ENCODE results near the gene RALGPS2. TPM values are rescaled to one million over a fixed set of nuclear protein-coding genes. Genes with fewer than 3 reads are reported as not detected.

The RALGPS2 gene
- total and polyA plus RNA-seq, 12 donors: 1.4 to 12.8 (median 7.4) TPM

DNA sequence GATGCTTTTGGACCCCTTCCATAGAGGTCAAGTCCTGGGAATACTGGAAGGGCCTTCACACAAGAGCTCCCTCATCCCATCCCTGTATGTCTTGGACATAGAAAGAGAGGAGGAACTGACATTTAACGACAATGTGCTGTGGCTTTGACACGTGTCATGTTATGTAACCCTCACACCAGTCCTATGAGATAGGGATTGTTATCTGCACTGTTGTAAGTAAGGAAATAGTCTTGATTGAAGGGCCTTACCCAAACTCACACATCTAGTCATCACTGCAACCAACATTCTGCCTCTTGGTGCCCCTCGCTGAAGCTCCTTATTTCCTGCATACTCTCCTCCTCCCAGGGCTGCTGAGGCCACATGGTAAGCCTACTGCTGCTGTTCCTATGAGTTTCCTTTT, 209.5 kb downstream of the RALGPS2 start:
- H3K9me3 ChIP-seq: no peaks in the 10 kb centered on the region
- peak overlapping the region in 4 of 10 donors; percentile 2 to 84 (median 40) for H3K27ac ChIP-seq
- intact Hi-C loops (cut with DNase I): loop anchor here in 3 of 10 donors (5.0 to 10.0 kb wide), 2 partner anchors 60 to 62 kb away; partner anchors contain the start of gene ANGPTL1 (in 3 of the 3)
- no peak for DNase-seq
- TF ChIP-seq, protein P1, sequence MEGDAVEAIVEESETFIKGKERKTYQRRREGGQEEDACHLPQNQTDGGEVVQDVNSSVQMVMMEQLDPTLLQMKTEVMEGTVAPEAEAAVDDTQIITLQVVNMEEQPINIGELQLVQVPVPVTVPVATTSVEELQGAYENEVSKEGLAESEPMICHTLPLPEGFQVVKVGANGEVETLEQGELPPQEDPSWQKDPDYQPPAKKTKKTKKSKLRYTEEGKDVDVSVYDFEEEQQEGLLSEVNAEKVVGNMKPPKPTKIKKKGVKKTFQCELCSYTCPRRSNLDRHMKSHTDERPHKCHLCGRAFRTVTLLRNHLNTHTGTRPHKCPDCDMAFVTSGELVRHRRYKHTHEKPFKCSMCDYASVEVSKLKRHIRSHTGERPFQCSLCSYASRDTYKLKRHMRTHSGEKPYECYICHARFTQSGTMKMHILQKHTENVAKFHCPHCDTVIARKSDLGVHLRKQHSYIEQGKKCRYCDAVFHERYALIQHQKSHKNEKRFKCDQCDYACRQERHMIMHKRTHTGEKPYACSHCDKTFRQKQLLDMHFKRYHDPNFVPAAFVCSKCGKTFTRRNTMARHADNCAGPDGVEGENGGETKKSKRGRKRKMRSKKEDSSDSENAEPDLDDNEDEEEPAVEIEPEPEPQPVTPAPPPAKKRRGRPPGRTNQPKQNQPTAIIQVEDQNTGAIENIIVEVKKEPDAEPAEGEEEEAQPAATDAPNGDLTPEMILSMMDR (IDR thresholded peaks at IDR 0.05): no peak
- 55 to 64% methylated on average over 3 of the region's 3 CpGs for WGBS, 2 donors
- ATAC-seq: no peak
- H3K27me3 ChIP-seq: no peaks in the 10 kb centered on the region
- no peak overlapping the region for H3K4me3 ChIP-seq
- H3K36me3 ChIP-seq: no peaks in the 10 kb centered on the region
- peaks cover 18 to 64% (median 59%) of the 10 kb centered on the region in 9 donors for H3K4me1 ChIP-seq

DNA sequence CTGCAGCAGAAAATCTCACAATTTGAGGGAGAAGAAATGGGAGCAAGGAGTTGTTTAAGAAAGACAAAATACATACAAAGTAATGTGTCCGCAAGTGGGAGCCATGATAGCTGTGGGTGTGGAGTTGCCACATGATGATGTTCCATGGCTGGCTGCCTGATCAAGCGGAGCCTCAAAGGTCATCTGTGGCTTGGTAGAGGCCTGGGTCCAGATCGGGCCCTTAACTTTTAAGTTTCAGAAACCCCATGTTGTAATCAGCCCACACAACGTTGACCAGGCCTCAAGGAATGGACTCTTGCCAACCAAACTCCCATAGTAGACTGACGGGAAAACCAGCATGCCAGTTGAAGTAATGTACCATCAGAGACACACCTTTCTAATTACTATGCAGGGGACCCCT, 210.6 kb downstream of the RALGPS2 start:
- DNase-seq (no peak), ATAC-seq (no peak)
- H3K9me3 ChIP-seq: no peaks in the 10 kb centered on the region
- intact Hi-C loops (cut with DNase I): loop anchor here in 3 of 10 donors (5.0 to 10.0 kb wide), 3 partner anchors 61 to 68 kb away; partner anchors contain the start of gene ANGPTL1 (in 2 of the 3)
- H3K4me1 ChIP-seq: peaks cover 20 to 74% (median 59%) of the 10 kb centered on the region in 9 donors
- no peaks in the 10 kb centered on the region for H3K27me3 ChIP-seq
- 60 to 68% methylated on average over 5 of the region's 5 CpGs for WGBS, 2 donors
- no peak overlapping the region for H3K4me3 ChIP-seq
- no peak overlapping the region for H3K27ac ChIP-seq
- TF ChIP-seq, protein P1 (IDR thresholded peaks at IDR 0.05): no peak
- no peaks in the 10 kb centered on the region for H3K36me3 ChIP-seq

DNA sequence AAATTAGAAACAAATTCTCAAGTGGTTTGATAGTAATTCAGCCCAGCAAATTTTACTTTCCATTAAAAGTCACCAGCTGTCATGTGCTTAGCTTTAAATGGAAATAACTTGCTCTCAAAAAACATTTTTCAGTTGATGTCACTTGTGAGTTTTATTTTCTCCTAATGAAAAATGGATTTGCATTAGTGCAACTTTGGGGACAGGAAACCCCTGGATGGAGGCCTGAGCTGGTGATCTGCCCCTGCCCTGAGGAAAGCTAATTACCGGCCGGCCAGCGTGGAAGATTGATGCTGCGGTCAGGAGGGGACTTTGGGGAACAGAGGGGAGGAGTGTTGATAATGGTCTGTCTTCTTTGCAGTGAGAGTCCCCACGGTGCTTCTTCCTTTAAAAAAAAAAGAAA, 212.7 kb downstream of the RALGPS2 start:
- peak overlapping the region; percentile 68 to 89 (median 80) for H3K27ac ChIP-seq
- TF ChIP-seq, protein P1 (IDR thresholded peaks at IDR 0.05): no peak
- WGBS, 2 donors: 49 to 73% methylated on average over 5 of the region's 5 CpGs
- H3K36me3 ChIP-seq: no peaks in the 10 kb centered on the region
- no peaks in the 10 kb centered on the region for H3K27me3 ChIP-seq
- H3K9me3 ChIP-seq: no peaks in the 10 kb centered on the region
- ATAC-seq (peak in 2 of 8 donors; percentile 17 to 21), DNase-seq (no peak)
- intact Hi-C loops (cut with DNase I): loop anchor here in 3 of 10 donors (5.0 to 10.0 kb wide), 3 partner anchors 63 to 70 kb away; partner anchors contain the start of gene ANGPTL1 (in 2 of the 3)
- H3K4me3 ChIP-seq: no peak overlapping the region
- H3K4me1 ChIP-seq: peaks cover 12 to 74% (median 48%) of the 10 kb centered on the region in 9 donors

DNA sequence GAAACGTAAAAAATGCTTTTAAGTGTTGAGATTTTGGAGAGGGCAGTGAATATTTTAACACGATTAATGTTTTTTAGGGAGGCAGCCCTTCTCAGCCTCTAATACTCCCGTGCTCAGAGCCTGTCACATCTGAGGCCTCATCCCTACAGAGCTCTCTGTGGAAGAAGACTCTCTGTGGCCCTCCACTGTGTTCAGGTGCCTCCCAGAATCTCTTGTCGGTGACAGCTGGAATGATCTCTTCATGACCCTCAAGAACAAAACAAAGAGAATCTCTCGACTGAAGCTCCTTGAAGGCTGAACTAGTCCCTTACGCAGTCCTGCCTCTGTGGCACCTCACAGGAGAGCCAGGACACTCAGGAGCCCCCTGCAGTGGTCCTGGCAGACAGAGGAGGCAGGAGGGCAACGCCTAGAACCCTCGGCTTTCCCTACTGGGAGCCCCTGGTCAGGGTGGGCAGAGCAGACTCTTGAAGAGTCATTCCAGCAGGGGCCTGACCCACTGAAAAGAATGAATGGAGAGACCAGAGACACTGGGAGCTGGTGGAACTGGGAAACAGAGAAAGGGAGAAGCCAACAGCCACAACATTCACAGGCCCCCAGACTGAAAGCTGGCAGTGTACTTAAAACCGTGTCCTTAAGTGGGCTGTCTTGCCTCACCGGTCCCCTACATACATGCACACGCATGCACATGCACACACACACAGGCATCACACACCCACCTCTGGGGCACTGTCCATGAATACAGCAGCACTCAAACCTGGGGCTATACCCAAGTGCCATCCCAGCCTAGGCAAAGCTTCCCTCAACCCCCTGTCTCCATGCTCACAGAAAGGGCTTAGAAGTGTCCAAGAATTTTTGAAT, 213.3 kb downstream of the RALGPS2 start:
- peak overlapping the region in 4 of 10 donors; percentile 13 to 28 (median 20) for H3K4me3 ChIP-seq
- 58 to 71% methylated on average over 11 of the region's 11 CpGs for WGBS, 2 donors
- DNase-seq (no peak), ATAC-seq (peak in 5 of 8 donors; percentile 3 to 66 (median 4))
- no peaks in the 10 kb centered on the region for H3K36me3 ChIP-seq
- intact Hi-C loops (cut with DNase I): loop anchor here in 3 of 10 donors (5.0 to 10.0 kb wide), 3 partner anchors 64 to 71 kb away; partner anchors contain the start of gene ANGPTL1 (in 2 of the 3)
- no peaks in the 10 kb centered on the region for H3K9me3 ChIP-seq
- H3K4me1 ChIP-seq: peaks cover 11 to 69% (median 42%) of the 10 kb centered on the region in 9 donors
- H3K27me3 ChIP-seq: no peaks in the 10 kb centered on the region
- TF ChIP-seq, protein P1 (IDR thresholded peaks at IDR 0.05): no peak
- H3K27ac ChIP-seq: peak overlapping the region; percentile 68 to 89 (median 80)

Data from heart right ventricle (tissue), 16 donors.